GM12891 (cell line): Measurements from ENCODE around the gene TRIO.

ENCODE experiments used
- DNase-seq: peaks from one replicate; pipeline ENCODE4 v3.0.0; 2011; ENCODE audit warnings: low spot score; ENCODE audit not compliant: insufficient read length
- FAIRE-seq: peaks from 2 replicates; lab custom pipeline; 2011; peaks lifted over from hg19 to GRCh38; lab: Jason Lieb, UNC
- PAX5 ChIP-seq: IDR thresholded peaks from 2 replicates; pipeline ENCODE4 v1.6.1; 2011; ENCODE audit warnings: low read length, moderate library complexity, mild to moderate bottlenecking; ENCODE audit not compliant: insufficient read depth, severe bottlenecking
- POLR2A ChIP-seq: IDR thresholded peaks from 2 replicates; pipeline ENCODE4 v1.6.1; 2011; ENCODE audit warnings: low read depth, low read length, control low read depth
- POLR2AphosphoS5 ChIP-seq: IDR thresholded peaks from 2 replicates; pipeline ENCODE4 v1.6.1; 2011; ENCODE audit warnings: low read depth, low read length, control low read depth
- POU2F2 ChIP-seq: IDR thresholded peaks from 2 replicates; pipeline ENCODE4 v1.6.1; 2011; ENCODE audit warnings: low read depth, mild to moderate bottlenecking, control low read depth, low read length, moderate library complexity
- SPI1 ChIP-seq: IDR thresholded peaks from 2 replicates; pipeline ENCODE4 v1.6.1; 2011; ENCODE audit warnings: low read depth, low read length, control low read depth
- TAF1 ChIP-seq: IDR thresholded peaks from 2 replicates; pipeline ENCODE4 v1.6.1; 2011; ENCODE audit warnings: low read depth, low read length, control low read depth

TRIO gene

DNA sequence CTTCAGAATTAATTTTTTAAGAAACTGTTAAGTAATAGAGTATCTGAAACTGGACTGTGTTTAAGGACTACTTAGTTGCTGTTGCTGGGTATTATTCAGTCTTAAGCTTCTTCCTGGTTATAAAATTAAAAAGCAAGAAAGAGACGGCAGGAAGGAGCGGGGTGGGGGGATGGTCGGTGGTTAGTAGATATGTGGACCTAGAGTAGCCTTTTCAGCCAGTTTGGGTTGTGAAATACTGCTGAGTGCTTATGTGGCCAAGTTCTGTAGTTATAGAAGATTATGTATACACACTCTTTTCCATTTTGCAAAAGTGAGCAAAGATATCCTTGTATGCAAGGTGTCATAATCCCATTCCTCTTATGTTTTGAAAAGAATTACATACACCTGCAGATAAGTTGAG lies 28.5 kb downstream of the TRIO start:
- FAIRE-seq (peak; percentile 26), DNase-seq (no peak)
- TF ChIP-seq TAF1 (no peak), POLR2A (no peak), POU2F2 (no peak), SPI1 (no peak), POLR2AphosphoS5 (no peak)

DNA sequence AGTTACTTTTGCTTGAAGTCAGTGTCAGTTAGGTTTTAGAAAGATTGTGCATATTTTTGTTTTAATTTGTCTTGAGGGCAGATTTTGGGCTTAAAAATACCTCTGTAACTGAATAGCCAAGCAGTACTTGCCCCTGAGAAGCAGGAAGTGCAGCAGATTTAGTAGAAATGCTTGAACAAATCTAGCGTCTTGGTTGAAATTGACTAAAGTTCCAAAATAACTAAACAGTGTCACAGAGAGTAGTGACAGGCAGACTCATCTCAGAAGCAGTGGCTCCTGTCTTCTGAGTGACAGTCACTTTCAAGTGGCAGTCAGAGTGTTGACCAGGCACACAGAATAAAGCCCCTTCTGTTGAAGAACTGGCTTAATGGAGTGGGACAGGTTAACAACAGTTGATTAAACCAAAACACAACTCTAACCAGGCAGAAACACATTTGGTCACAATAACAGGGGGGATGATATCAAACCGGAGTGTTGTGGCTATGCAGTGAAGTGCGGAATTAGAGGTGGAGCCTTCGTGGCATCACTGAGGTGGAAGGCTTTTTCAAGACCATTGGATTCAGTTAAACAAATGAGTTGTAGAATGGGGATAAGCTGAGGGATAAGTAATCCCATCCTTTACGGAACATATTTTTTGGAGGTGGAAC lies 29.1 kb downstream of the TRIO start:
- no peak for DNase-seq
- TF ChIP-seq POLR2AphosphoS5 (no peak), SPI1 (peak; percentile 50; the same call in 1 of the 2 replicates), POU2F2 (no peak), POLR2A (no peak)
- FAIRE-seq, result peak; percentile 87

- TF ChIP-seq TAF1 (no peak), POU2F2 (no peak), PAX5 (no peak), POLR2AphosphoS5 (no peak), POLR2A (no peak), SPI1 (no peak)
- DNase-seq (no peak), FAIRE-seq (no peak)
Observed at GRCh38 chr5:14173377-14174229, 30.5 kb downstream of the TRIO start.

DNA sequence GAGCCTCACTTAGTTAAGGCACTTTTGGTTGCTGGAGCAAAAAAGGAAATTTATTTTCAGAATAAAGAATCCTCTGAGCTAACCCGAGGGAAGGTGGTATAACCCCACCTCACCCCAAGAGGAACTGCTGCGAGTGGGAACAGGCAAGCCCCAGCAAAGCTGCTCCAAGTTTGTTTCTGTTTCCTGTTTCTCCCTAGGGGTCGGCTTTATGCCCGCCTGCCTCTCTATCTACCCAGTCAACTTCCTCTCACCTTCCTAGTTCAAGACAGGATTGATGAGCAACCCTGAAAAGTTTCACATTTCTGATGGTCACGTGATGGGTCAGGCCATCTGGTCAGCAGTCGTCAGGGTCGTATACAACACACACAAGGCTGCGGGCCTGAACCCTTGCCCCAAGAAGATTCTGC lies 31.1 kb downstream of the TRIO start:
- FAIRE-seq (peak; percentile 88), DNase-seq (no peak)
- TF ChIP-seq SPI1 (peak; percentile 55; the same call in 1 of the 2 replicates), PAX5 (no peak)

GRCh38 chr5:14175381-14175780 lies 32.2 kb downstream of the TRIO start:
- FAIRE-seq, result no peak

DNA sequence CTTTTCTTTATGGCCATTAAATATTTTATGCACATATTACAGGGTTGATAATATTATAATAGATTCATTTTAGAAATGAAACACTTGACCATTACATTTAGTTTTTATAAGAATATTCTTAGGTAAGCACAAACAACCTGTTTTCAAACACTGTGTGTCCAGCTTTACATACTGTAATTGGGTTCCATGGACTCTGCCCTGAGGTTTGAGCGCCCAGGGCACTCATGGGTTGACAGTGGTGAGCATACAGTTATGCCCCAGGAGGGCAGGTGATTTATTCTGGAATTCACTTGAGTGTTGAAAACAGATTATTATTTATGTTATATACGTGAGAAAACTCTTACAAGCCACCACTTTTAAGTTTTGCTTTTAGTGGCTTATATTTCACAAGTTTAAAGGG lies 33.7 kb downstream of the TRIO start:
- TF ChIP-seq TAF1, result no peak
- no peak for TF ChIP-seq POU2F2
- TF ChIP-seq POLR2A, result no peak
- no peak for TF ChIP-seq PAX5
- no peak for TF ChIP-seq POLR2AphosphoS5
- no peak for TF ChIP-seq SPI1
- FAIRE-seq (no peak), DNase-seq (no peak)

More at GRCh38 chr5:14175381-14175780, 32.2 kb downstream of the TRIO start:
- no peak for DNase-seq
- TF ChIP-seq POLR2AphosphoS5, result no peak

DNA sequence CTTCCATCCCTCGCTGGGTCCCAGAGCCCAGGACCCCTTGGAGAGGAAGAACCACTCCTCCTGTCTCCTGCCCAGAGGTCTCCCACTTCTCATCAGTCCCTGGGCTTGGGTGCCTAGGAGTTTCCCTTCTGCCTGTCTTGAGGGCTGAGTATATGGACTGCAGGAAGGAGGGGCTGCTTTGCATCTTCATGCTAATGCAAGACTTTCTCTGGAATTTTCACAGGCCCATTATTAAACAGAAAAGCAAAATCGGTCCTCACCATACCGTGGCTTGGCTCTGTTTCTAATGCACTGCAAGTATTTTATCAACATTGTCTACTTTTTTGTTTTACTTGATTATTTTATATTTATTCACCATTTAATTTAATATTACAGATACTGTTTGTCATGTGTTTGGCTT lies 34.5 kb downstream of the TRIO start:
- FAIRE-seq (no peak), DNase-seq (no peak)
- TF ChIP-seq TAF1, result no peak
- TF ChIP-seq POLR2AphosphoS5, result no peak
- TF ChIP-seq POLR2A, result no peak
- TF ChIP-seq SPI1, result no peak
- no peak for TF ChIP-seq POU2F2
- no peak for TF ChIP-seq PAX5

DNA sequence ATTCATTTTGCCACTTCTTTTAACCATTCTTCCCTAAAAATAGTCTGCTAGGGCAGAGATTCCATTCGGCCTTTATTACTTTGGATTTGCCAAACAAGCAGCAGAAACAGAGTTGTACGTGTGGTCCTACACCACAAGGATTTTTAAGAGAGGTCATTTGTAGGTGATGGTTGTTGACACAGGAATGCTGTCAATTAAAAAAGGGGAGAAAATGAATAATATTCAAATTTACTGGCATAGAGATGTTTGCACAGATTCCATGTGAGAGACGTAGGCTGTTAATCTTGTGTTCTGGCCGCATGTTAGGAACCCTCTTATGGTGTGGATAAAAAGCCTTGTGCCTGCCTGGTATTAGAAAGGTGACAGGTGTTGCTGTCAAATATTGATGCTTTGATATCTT lies 34.9 kb downstream of the TRIO start:
- DNase-seq, result no peak
- no peak for TF ChIP-seq POU2F2
- no peak for FAIRE-seq

DNA sequence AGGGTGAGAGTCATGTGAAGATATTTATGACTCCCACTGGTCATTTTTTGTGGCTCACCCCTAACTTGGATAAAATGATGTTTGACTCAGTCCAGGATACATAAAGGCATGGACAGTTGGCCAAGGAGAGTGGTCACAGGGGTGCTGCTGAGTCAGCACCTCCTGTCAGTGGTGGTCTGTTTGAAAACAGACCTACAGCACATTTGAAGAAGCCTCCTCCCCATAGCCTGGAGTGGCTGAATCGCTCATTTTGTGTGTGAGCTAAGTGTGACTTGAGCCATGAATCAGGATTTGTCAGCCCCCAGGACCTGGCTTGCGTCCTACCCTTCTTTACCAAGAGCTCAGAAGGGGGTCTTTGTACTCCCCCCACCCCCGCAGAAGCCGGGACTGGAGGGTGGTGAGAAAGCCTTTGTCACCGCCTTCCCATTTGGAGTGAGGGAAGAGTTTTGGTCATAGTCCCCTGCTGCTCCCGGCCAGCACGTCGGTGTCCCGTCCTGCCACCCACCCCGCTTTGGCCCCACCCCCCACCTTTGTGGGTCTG lies 35.6 kb downstream of the TRIO start:
- TF ChIP-seq TAF1, result no peak
- TF ChIP-seq SPI1, result no peak
- no peak for TF ChIP-seq POU2F2
- TF ChIP-seq POLR2A, result no peak
- TF ChIP-seq PAX5, result no peak
- no peak for TF ChIP-seq POLR2AphosphoS5
- DNase-seq (no peak), FAIRE-seq (peak; percentile 47)

- FAIRE-seq (no peak), DNase-seq (no peak)
- TF ChIP-seq POLR2A, result no peak
- TF ChIP-seq TAF1, result no peak
- TF ChIP-seq POU2F2, result no peak
- TF ChIP-seq SPI1, result no peak
- no peak for TF ChIP-seq PAX5
- no peak for TF ChIP-seq POLR2AphosphoS5
Observed at GRCh38 chr5:14179446-14179845, 36.3 kb downstream of the TRIO start.
